ENCODE results near the gene TRIM67.

- TF ChIP-seq EP300 (IDR thresholded peaks at IDR 0.05) (no peak), ZSCAN20 (CRISPR knock-in tag; IDR thresholded peaks at IDR 0.05) (no peak), CTCF (IDR thresholded peaks at IDR 0.05) (no peak), POLR2A (IDR thresholded peaks at IDR 0.05; ENCODE audit: low read length) (no peak), SMC3 (IDR thresholded peaks at IDR 0.05) (no peak), CHD2 (IDR thresholded peaks at IDR 0.05; ENCODE audit: low read length, partially characterized antibody) (no peak), CBX2 (IDR thresholded peaks at IDR 0.05; ENCODE audit: borderline replicate concordance, low read depth) (no peak), RNF2 (IDR thresholded peaks at IDR 0.05; ENCODE audit: borderline replicate concordance, low read depth) (no peak)
Measured at GRCh38 chr1:231236938-231237337, 75.1 kb downstream of the TRIM67 start.

Measured in A549 (cell line).